CD4-positive, alpha-beta T cell treated with Interleukin-10 for 1 hour (primary cell): ENCODE results near the gene TOP3B.
"Not testable (repeated sequence)": the region's sequence is repeated elsewhere in the genome, so short reads cannot be mapped to it uniquely, and the experiment has no call there.

Source experiments
- DNase-seq: peaks from one replicate; pipeline ENCODE4 v3.0.0-alpha.2; 2020

The TOP3B gene

GRCh38 chr22:21921729-21922128 is 60.9 kb downstream of the TOP3B start:
- DNase-seq = no peak

- no peak for DNase-seq
These were observed 61.3 kb downstream of the TOP3B start for GRCh38 chr22:21921184-21921721.

GRCh38 chr22:21920341-21921183 is 62.0 kb downstream of the TOP3B start:
- no peak for DNase-seq

- no peak for DNase-seq
These were observed 62.9 kb downstream of the TOP3B start for GRCh38 chr22:21919526-21920307.

GRCh38 chr22:21918466-21919185 is 64.0 kb downstream of the TOP3B start:
- DNase-seq = no peak

GRCh38 chr22:21917959-21918261 is 64.7 kb downstream of the TOP3B start:
- no peak for DNase-seq

- no peak for DNase-seq
These were observed 65.2 kb downstream of the TOP3B start for GRCh38 chr22:21917181-21917958.

- DNase-seq = no peak
These were observed 66.2 kb downstream of the TOP3B start for GRCh38 chr22:21916309-21916918.

GRCh38 chr22:21915624-21916308 is 66.8 kb downstream of the TOP3B start:
- no peak for DNase-seq

- not testable (repeated sequence) for DNase-seq
These were observed 68.4 kb downstream of the TOP3B start for GRCh38 chr22:21914033-21914642.

GRCh38 chr22:21910367-21910766 is 72.2 kb downstream of the TOP3B start:
- not testable (repeated sequence) for DNase-seq

GRCh38 chr22:21909871-21910270 is 72.7 kb downstream of the TOP3B start:
- no peak for DNase-seq

GRCh38 chr22:21907638-21908522 is 74.7 kb downstream of the TOP3B start:
- DNase-seq = no peak
